DOHH2 (cell line): Measurements from ENCODE around the gene FMNL2.
A peak's percentile ranks its signal among the peaks of the same experiment; 100 is the strongest.

Experiments used
- H3F3A ChIP-seq: fragments of 200-600 bp; sonication (generic), shearing (Covaris generic); 2 replicates; pipeline ENCODE4 v1.6.0; 2016; ENCODE audit warnings: antibody characterized with exemption, mild to moderate bottlenecking; ENCODE audit not compliant: control insufficient read depth, insufficient read depth
- H3K27ac ChIP-seq: fragments of 200-600 bp; sonication (generic); 2 replicates; pipeline ENCODE4 v1.5.1; 2014; ENCODE audit warnings: low read depth, mild to moderate bottlenecking, low read length, moderate library complexity
- H3K27me3 ChIP-seq: fragments of 200-600 bp; sonication (generic); 2 replicates; pipeline ENCODE4 v1.6.1; 2014; ENCODE audit warnings: mild to moderate bottlenecking, low read length, mixed read lengths; ENCODE audit not compliant: control insufficient read depth
- H3K36me3 ChIP-seq: fragments of 200-600 bp; sonication (generic); 2 replicates; pipeline ENCODE4 v1.6.1; 2014; ENCODE audit warnings: mild to moderate bottlenecking, low read length, moderate library complexity, mixed read lengths; ENCODE audit not compliant: control insufficient read depth
- H3K4me1 ChIP-seq: fragments of 200-600 bp; sonication (generic); 2 replicates; pipeline ENCODE4 v1.6.1; 2014; ENCODE audit warnings: mild to moderate bottlenecking, low read length, mixed read lengths; ENCODE audit not compliant: control insufficient read depth
- H3K4me2 ChIP-seq: fragments of 200-600 bp; sonication (generic); 2 replicates; pipeline ENCODE4 v1.6.0; 2014; ENCODE audit warnings: mild to moderate bottlenecking, low read length, moderate library complexity
- H3K4me3 ChIP-seq: fragments of 200-600 bp; sonication (generic); 2 replicates; pipeline ENCODE4 v1.5.1; 2014; ENCODE audit warnings: mild to moderate bottlenecking, low read length, mixed read lengths
- H3K79me2 ChIP-seq: fragments of 200-600 bp; sonication (generic); 2 replicates; pipeline ENCODE4 v1.6.1; 2014; ENCODE audit warnings: mild to moderate bottlenecking, low read length, mixed read lengths; ENCODE audit not compliant: control insufficient read depth
- H3K9me2 ChIP-seq: fragments of 200-600 bp; sonication (generic); replicated peaks from 2 replicates; pipeline ENCODE4 v1.6.1; 2014; ENCODE audit warnings: mild to moderate bottlenecking, low read length, mixed read lengths; ENCODE audit not compliant: control insufficient read depth
- H3K9me3 ChIP-seq: fragments of 200-600 bp; sonication (generic); 2 replicates; pipeline ENCODE4 v1.6.1; 2014; ENCODE audit warnings: antibody characterized with exemption, low read length, mixed read lengths; ENCODE audit not compliant: control insufficient read depth, insufficient read depth
- H4K20me1 ChIP-seq: fragments of 200-600 bp; sonication (generic); 2 replicates; pipeline ENCODE4 v1.6.0; 2014; ENCODE audit warnings: low read depth, mild to moderate bottlenecking, antibody characterized with exemption, low read length, moderate library complexity; ENCODE audit not compliant: control insufficient read depth, insufficient read depth
- CTCF ChIP-seq: fragments of 200-600 bp; sonication (generic); IDR thresholded peaks from one replicate; pipeline ENCODE4 v1.5.1; 2014; ENCODE audit warnings: antibody characterized with exemption, mild to moderate bottlenecking, low read depth, low read length; ENCODE audit not compliant: poor library complexity, severe bottlenecking
- EZH2phosphoT487 ChIP-seq: fragments of 200-600 bp; sonication (generic); IDR thresholded peaks from 2 replicates; pipeline ENCODE4 v1.6.1; 2017; ENCODE audit warnings: borderline replicate concordance, mild to moderate bottlenecking, antibody characterized with exemption, low read length, moderate library complexity, mixed read lengths

The FMNL2 gene

GRCh38 chr2:152632736-152633135 is 297.8 kb downstream of the FMNL2 start:
- Histone ChIP-seq H3K4me3 (no peak overlapping the region), H4K20me1 (no peaks in the 10 kb centered on the region), H3K9me2 (no peaks in the 10 kb centered on the region), H3K79me2 (no peaks in the 10 kb centered on the region), H3K36me3 (no peaks in the 10 kb centered on the region), H3K4me1 (no peaks in the 10 kb centered on the region), H3K27ac (no peak overlapping the region), H3K9me3 (no peaks in the 10 kb centered on the region), H3K27me3 (peaks cover 7% of the 10 kb centered on the region), H3F3A (no peaks in the 10 kb centered on the region), H3K4me2 (no peak overlapping the region)
- TF ChIP-seq CTCF: no peak
- TF ChIP-seq EZH2phosphoT487: no peak

GRCh38 chr2:152635635-152636298 is 300.8 kb downstream of the FMNL2 start:
- Histone ChIP-seq H3K79me2 (no peaks in the 10 kb centered on the region), H3K4me3 (no peak overlapping the region), H3F3A (no peaks in the 10 kb centered on the region), H4K20me1 (no peaks in the 10 kb centered on the region), H3K36me3 (no peaks in the 10 kb centered on the region), H3K4me1 (no peaks in the 10 kb centered on the region), H3K4me2 (no peak overlapping the region), H3K27me3 (0 out of 2 replicates have a peak, but pooled peaks cover 5% of the 10 kb centered on the region), H3K9me3 (no peaks in the 10 kb centered on the region), H3K27ac (no peak overlapping the region), H3K9me2 (no peaks in the 10 kb centered on the region)
- TF ChIP-seq CTCF (peak; percentile 93), EZH2phosphoT487 (no peak)

DNA sequence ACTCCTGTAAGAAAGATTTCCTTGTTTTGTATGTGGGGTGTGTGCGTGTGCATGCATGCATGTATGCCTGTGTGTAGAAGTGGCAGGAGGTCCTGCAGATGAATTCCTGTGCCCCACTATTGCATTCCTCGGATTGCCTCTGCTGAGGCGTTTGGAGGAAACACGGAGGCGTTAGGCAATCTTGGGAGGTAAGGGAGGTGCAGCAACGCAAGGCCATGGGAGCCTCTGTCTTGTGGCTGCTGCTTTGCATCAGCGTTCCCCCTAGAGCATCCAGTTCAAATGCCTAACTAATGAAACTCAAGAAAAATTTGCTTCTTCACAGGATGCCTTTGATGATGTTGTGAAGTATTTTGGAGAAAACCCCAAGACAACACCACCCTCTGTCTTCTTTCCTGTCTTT is 302.3 kb downstream of the FMNL2 start:
- Histone ChIP-seq H3K79me2 (no peaks in the 10 kb centered on the region), H3K9me3 (no peaks in the 10 kb centered on the region), H3F3A (no peaks in the 10 kb centered on the region), H3K4me3 (no peak overlapping the region), H3K36me3 (no peaks in the 10 kb centered on the region), H3K27ac (no peak overlapping the region), H3K4me2 (no peak overlapping the region), H3K27me3 (0 out of 2 replicates have a peak, but pooled peaks cover 5% of the 10 kb centered on the region), H3K4me1 (no peaks in the 10 kb centered on the region), H3K9me2 (no peaks in the 10 kb centered on the region), H4K20me1 (no peaks in the 10 kb centered on the region)
- TF ChIP-seq EZH2phosphoT487 (no peak), CTCF (no peak)
